Pancreas (tissue), 10 donors: ENCODE results near the gene CELF2. TPM values are rescaled to one million over a fixed set of nuclear protein-coding genes. Genes with fewer than 3 reads are reported as not detected.
A peak's percentile ranks its signal among the peaks of the same experiment; 100 is the strongest.

ENCODE experiments used
- ATAC-seq, 4 donors: fragments of 200-7000 bp; cut with Tn5 transposase; one replicate each; pipeline versions ENCODE4 v1.8.0 to v1.9.1; 2020; ENCODE audit warnings: mild to moderate bottlenecking in 4 of 4, moderate library complexity in 4 of 4
- DNase-seq, 6 donors: peaks; one replicate each; pipeline ENCODE4 v3.0.0-alpha.2; 2020
- FAIRE-seq: peaks from 2 replicates; lab custom pipeline; 2012; peaks lifted over from hg19 to GRCh38; lab: Jason Lieb, UNC
- H3K27ac ChIP-seq, 4 donors: fragments of 200-600 bp; sonication (generic); 1 replicate in 3 of 4; 2 replicates in 1 of 4; pipeline versions ENCODE4 v1.5.0 to v1.8.0; 2020
- H3K27me3 ChIP-seq, 4 donors: fragments of 200-600 bp; one replicate each; pipeline ENCODE4 v1.8.0; 2021
- H3K36me3 ChIP-seq, 3 donors: fragments of 200-600 bp; sonication (generic) in 1 of 3; one replicate each; pipeline versions ENCODE4 v1.5.0 to v1.8.0; 2020 to 2021
- H3K4me1 ChIP-seq, 3 donors: fragments of 200-600 bp; one replicate each; pipeline ENCODE4 v1.8.0; 2021
- H3K4me3 ChIP-seq, 4 donors: fragments of 200-600 bp; sonication (generic) in 2 of 4; one replicate each; pipeline versions ENCODE4 v1.5.0 to v1.8.0; 2020 to 2021
- H3K9me3 ChIP-seq, 4 donors: fragments of 200-600 bp; one replicate each; pipeline ENCODE4 v1.8.0; 2021
- CTCF ChIP-seq, 4 donors: fragments of 200-600 bp; sonication (generic) in 3 of 4; IDR thresholded peaks; one replicate each; pipeline versions ENCODE4 v1.5.0 to v1.8.0; 2021; ENCODE audit warnings: antibody characterized with exemption in 4 of 4
- WGBS, 2 donors: extraction: QIAGEN DNeasy Blood & Tissue Kit; methylation state at CpG; one replicate each; pipeline ENCODE4 v1.1.7; 2013; 5-methylcytosine and 5-hydroxymethylcytosine counted together
- intact Hi-C, 3 donors: fragments of 100-400 bp; cut with DNase I; formaldehyde crosslinking; loops; one replicate each; pipeline versions ENCODE4 v1.11.1 to v1.14.2; 2022
- polyA plus RNA-seq, 2 donors: library from polyadenylated mRNA; stranded (reverse); fragments of 200-250 nt; gene quantifications; one replicate each; pipeline ENCODE4 v1.2.3, GENCODE V29; 2013
- total RNA-seq, 6 donors: library from RNA; stranded (reverse); fragmentation: NEBNext Ultra II Directional in 4 of 6; extraction: Animal tissue kit (Norgen Biotek cat#: 25700) in 4 of 6; gene quantifications; one replicate each; pipeline versions ENCODE4 v1.2.1 to v1.2.4, GENCODE V29; 2021 to 2023
- donor health status: healthy with polysubstance abuse.
- donor health status: DM: no; HTN: no; CAD: no; lungs with moderate emphysema.
- donor health status: DM: no; HTN: no; CAD: no.
- donor health status: control.
- donor health status: control.
- donor health status: Bipolar disorder and iron deficiency.
- donor health status: DM: yes; HTN: yes; CAD: no.
- donor health status: DM: no; HTN: no; CAD: no.
- donor health status: DM: no; HTN: no; CAD: no.
- donor health status: DM: yes; HTN: yes; CAD: no.

Gene CELF2
- 10 to 100 TPM in 1 of 6 donors, 1 to 10 TPM in 5; 1.2 to 11.7 (median 3.8) TPM for total RNA-seq
- 1 to 10 TPM; 1.4 to 1.6 TPM for polyA plus RNA-seq

DNA sequence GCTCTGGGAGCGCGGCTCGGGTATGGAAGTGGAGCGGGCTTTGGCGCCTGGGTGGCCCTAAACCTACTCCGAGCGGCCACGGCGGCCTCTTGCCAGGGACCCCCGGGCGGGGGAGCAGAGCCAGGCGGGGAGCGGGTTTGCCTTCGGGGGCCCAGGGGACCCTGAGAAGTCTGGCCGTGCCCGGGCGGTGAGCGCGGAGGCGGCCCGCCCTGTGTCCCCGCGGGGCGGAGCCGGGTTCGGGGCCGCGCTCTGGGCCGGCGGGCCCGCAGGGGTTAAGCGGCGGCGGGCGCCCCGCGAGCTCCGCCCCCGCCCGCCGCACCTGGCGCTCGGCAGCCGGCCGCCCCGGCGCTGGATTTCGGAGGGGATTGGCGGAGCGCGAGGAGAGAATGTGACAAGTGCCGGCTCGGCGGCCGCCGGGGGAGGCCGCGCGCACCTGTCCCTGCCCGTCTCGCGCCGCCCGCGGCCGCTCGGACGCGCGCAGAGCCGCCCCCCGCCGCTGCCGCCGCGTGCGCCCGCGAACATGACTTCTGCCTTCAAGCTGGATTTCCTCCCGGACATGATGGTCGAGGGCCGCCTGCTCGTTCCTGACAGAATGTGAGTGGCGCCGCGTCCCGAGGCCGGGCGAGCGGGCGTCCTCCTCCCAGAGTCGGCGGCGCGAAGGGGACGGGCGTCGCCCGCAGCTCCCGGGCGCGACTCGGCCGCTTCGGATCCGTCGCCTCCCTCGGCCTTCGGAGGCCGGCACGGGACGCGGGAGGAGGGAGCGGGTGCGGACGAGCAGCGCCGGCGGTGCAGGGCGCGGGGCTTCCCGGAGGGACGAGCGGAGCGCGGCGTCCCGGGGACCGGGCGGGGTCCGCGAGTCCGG lies at the start of gene CELF2:
TSS of gene CELF2 (plus strand) at position 303 of the 862 bp plus-strand sequence. CDS start at position 521, 218 bp downstream.
- peak within 1 kb of the TSS; percentile 38 to 61 (median 48) for H3K4me3 ChIP-seq
- H3K27me3 ChIP-seq = peaks cover 0 to 36% (median 3%) of the 10 kb centered on the region in 4 donors
- TF ChIP-seq CTCF (IDR thresholded peaks at IDR 0.05) = no peak
- ATAC-seq (peak; percentile 76 to 93 (median 90)), FAIRE-seq (no peak), DNase-seq (peak; percentile 40 to 83 (median 69))
- H3K4me1 ChIP-seq = peaks cover 0 to 4% (median 4%) of the 10 kb centered on the region in 3 donors
- 1% methylated on average over 79 to 133 of the region's 133 CpGs for WGBS, 2 donors
- H3K27ac ChIP-seq = no peak within 1 kb of the TSS
- H3K36me3 ChIP-seq = no peaks in the 10 kb centered on the region
- intact Hi-C loops = no loop called here
- no peaks in the 10 kb centered on the region for H3K9me3 ChIP-seq

- intact Hi-C loops = no loop called here
- DNase-seq = no peak
- Histone ChIP-seq H3K27me3 (no peaks in the 10 kb centered on the region), H3K4me3 (no peak overlapping the region), H3K4me1 (no peaks in the 10 kb centered on the region), H3K27ac (no peak overlapping the region), H3K9me3 (no peaks in the 10 kb centered on the region), H3K36me3 (no peaks in the 10 kb centered on the region)
- no peak for ATAC-seq
- FAIRE-seq = no peak
- WGBS, 2 donors = 81 to 89% methylated on average over 4 of the region's 4 CpGs
- TF ChIP-seq CTCF (IDR thresholded peaks at IDR 0.05) = no peak
Measured at GRCh38 chr10:10968257-10968588, 49.4 kb upstream of the CELF2 start.

- DNase-seq = no peak
- no peak for FAIRE-seq
- intact Hi-C loops = no loop called here
- Histone ChIP-seq H3K4me3 (no peak overlapping the region), H3K27ac (no peak overlapping the region), H3K27me3 (no peaks in the 10 kb centered on the region), H3K36me3 (no peaks in the 10 kb centered on the region), H3K9me3 (no peaks in the 10 kb centered on the region), H3K4me1 (no peaks in the 10 kb centered on the region)
- 63 to 78% methylated on average over 5 of the region's 5 CpGs for whole genome bisulfite sequencing, 2 donors
- TF ChIP-seq CTCF (IDR thresholded peaks at IDR 0.05) = no peak
- no peak for ATAC-seq
Measured at GRCh38 chr10:10973310-10973709, 44.4 kb upstream of the CELF2 start.

- intact Hi-C loops = no loop called here
- H3K27ac ChIP-seq = no peak overlapping the region
- no peak for FAIRE-seq
- no peaks in the 10 kb centered on the region for H3K4me1 ChIP-seq
- H3K9me3 ChIP-seq = no peaks in the 10 kb centered on the region
- no peaks in the 10 kb centered on the region for H3K27me3 ChIP-seq
- no peak for TF ChIP-seq CTCF (IDR thresholded peaks at IDR 0.05)
- no peak for ATAC-seq
- no peaks in the 10 kb centered on the region for H3K36me3 ChIP-seq
- no peak overlapping the region for H3K4me3 ChIP-seq
- WGBS, 2 donors = 44 to 60% methylated on average over 2 of the region's 2 CpGs
- no peak for DNase-seq
Measured at GRCh38 chr10:10975647-10976046, 42.0 kb upstream of the CELF2 start.

- TF ChIP-seq CTCF (IDR thresholded peaks at IDR 0.05) = no peak
- Histone ChIP-seq H3K27me3 (no peaks in the 10 kb centered on the region), H3K27ac (no peak overlapping the region), H3K4me3 (no peak overlapping the region), H3K9me3 (no peaks in the 10 kb centered on the region), H3K4me1 (no peaks in the 10 kb centered on the region), H3K36me3 (no peaks in the 10 kb centered on the region)
- DNase-seq (no peak), FAIRE-seq (no peak), ATAC-seq (no peak)
- intact Hi-C loops = no loop called here
- 47 to 63% methylated on average over 4 of the region's 4 CpGs for WGBS, 2 donors
Measured at GRCh38 chr10:10976652-10977051, 41.0 kb upstream of the CELF2 start.
